Cardiac atrium fibroblast (primary cell): Measurements from ENCODE around the gene DLG4. TPM values are rescaled to one million over a fixed set of nuclear protein-coding genes. Genes with fewer than 3 reads are reported as not detected.

Source experiments
- total RNA-seq: library from RNA; depleted of rRNA; stranded (reverse); fragments of >200 nt; gene quantifications from 2 replicates; pipeline ENCODE4 v1.2.3, GENCODE V29; 2015

DLG4 gene
- total RNA-seq = 17.3 and 17.7 TPM in 2 replicates

DNA sequence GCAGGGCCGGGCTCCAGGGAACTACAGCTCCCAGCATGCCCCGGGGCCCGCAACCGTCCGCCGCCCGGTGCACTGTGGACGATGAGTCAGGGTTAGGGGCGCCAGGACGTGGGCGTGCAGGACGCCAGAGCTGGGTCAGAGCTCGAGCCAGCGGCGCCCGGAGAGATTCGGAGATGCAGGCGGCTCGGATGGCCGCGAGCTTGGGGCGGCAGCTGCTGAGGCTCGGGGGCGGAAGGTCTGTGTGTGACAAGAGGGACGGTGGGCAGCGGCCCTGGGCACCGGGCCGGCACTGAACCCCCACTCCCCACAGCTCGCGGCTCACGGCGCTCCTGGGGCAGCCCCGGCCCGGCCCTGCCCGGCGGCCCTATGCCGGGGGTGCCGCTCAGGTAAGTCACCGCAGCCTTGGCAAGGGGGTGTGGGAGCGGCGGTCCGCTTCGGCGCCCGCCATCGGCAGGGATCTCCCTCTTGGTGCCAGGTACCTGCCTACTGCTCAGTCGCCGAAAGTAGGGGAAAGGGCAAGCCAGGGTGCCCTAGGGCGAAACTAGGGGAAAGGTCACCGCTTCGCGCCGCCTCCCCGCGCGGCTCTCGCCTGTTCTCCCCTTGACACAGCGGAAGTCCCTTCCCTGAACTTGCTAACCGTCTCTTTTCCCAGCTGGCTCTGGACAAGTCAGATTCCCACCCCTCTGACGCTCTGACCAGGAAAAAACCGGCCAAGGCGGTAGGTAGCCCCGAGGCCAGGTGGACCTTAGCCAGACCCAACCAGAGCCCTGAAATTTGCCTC is at the start of gene DLG4, which contains the start of gene ACADVL:
Gene DLG4 (minus strand): TSS at position 25 of the 781 bp plus-strand sequence.
Gene ACADVL (plus strand): TSS at position 127 of the 781 bp plus-strand sequence. CDS start 47 bp downstream, at position 174.

GRCh38 chr17:7262192-7262934 is 42.7 kb upstream of the DLG4 start, which contains the start of gene CLDN7:
TSS of gene CLDN7 (minus strand) at chr17:7262478. CDS start at chr17:7262043, 435 bp downstream.

GRCh38 chr17:7252176-7253043 is 32.8 kb upstream of the DLG4 start, which contains the start of gene ELP5:
TSS of gene ELP5 (plus strand) at chr17:7252215. CDS start at chr17:7252551, 336 bp downstream.

GRCh38 chr17:7251661-7252175 is 32.1 kb upstream of the DLG4 start, which contains the start of gene CTDNEP1:
TSS of gene CTDNEP1 (minus strand) at chr17:7251734. CDS start at chr17:7251296, 438 bp downstream.

DNA sequence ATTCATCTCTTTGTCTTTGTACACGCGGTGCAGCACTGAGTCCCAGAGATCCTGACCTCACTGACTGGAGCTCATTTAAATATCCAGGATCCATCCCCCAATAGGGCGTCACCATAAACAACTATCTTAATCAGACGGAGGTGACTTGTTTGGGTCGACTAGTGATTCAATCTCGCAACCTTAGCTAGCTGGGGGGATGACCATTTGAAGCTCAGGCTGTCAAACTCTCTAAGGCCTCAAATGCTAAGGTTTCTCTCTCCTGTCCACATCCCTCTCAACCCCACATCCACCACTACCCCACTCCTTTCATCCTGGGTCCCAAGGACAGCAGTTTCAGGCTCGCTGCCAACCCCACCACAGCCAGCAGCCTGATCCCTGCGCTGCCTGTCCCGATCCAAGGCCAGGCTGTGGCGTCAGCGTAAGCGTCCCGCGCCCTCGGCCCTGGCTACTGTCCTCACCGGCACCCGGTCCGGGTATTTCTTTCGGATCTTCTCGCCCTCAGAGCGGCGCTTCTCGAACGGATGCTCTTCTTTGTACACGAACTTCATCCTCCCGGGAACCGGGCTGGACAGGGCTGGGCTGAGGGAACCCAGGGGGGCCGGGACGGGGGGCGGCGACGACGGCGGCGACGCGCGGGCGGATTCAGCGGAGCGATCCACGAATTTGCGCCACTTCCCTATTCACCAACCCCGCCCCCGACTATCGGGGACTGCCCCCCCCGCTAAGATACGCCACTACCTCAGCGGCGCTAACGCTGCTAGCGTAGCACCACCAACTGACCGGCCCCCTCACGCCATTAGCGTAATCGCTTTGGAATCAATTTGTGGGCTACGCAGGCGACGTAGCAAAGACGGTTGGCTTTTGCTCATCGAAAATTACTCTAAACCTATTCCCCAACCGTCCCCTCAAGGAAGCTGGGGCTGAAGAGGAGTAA is 22.4 kb upstream of the DLG4 start, which contains the start of gene GABARAP:
Gene GABARAP (minus strand): TSS at position 667 of the 934 bp plus-strand sequence. CDS start 119 bp downstream, at position 548.

DNA sequence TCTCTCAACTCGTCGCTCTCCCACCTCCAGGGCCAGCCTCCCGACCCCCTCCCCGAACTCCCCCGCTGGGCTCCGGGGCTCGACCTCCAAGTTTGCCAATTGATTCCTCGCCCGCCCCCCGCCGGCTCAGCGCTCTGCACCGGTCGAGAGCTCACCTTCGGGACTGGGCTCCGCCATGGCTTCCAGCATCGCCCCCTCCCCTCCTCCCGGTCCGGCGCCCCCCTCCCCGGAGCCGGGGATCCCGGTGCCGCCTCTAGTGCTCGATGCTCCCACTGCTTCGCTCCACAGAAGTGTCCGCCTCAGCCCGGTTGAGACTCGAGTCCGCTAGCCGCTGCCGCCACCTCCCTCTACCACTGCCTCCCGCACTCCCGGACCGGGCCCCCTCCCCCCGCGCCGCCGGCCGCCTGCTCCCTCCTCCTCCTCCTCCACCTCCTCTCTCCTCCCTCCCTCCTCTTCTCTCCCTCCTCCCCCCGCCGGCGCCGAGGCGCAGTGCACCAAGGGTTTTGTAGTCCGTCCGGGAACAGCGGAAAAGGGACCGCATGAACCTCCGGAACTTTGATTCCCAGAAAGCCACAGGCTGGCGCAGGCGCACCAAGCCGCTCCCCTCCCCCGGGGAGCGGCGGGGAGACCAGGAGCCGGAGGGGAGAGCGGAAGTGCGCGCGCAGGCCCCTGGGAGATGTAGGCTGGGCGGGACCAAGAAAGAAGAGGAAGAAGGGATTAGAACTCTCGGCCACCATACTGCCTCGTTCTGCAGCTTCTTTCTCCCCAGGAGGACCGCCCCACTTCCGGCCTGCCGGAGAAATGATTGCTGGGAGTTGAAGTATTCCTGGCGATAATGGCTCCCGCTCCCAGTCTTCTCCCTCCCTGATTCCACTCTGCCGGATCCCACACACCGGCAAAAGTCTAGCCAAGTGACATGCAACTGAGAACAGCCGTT is 19.7 kb upstream of the DLG4 start, which contains the start of gene PHF23:
Gene PHF23 (minus strand): TSS at position 367 of the 937 bp plus-strand sequence. CDS start 178 bp downstream, at position 189.

DNA sequence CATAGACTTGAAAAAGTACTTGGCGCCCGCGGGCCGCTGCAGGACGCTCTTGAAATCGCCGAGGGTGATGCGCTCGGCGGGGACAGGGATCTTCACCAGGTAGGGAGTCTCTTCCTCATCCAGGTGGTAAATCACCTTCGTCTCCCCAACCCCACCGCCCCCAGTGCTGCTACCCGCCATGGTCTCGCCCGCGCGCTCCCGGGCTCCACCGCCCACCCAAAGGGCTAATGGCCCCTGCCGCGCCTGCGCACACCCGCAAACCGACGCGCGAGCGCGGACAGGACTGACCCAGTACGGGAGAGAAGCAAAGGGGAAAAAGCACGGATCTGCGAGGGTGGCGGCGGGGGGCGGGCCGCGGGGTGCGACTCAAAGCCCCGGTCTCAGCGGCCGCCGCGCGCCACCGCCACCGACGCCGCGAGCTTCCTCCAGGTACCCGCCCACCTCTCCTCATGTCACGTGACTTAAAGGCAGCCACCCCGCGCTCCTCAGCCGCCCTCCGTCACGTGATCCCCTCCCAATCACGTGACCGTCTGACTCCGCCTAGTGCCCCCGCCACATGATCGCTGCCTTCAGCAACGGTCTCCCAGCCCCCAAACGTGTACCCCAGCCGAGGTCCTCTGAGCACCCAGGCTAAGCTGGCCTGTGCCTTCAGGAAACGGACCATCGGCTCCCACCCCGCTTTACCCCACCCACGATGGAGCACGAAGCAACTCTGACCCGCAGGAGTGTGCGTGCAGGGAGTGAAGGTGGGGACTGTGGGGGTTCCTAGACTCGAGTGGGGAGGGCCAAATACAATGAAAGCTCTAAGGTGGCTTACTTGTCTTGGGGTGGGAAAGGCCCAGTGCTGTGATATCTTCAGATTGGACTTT is 14.7 kb upstream of the DLG4 start, which contains the start of gene DVL2:
Gene DVL2 (minus strand): TSS at position 435 of the 869 bp plus-strand sequence. CDS start 255 bp downstream, at position 180.

GRCh38 chr17:7179317-7180254 is 40.0 kb downstream of the DLG4 start, which contains the start of gene ASGR1:
TSS of gene ASGR1 (minus strand) at chr17:7179370. CDS start at chr17:7178563, 807 bp downstream.

Other genes starting within 250 kb of the DLG4 start
- not detected in 2 replicates for gene ALOX12, start 223.8 kb downstream of the DLG4 start, total RNA-seq
- 237 and 238 TPM in 2 replicates for gene RNASEK, start 207.2 kb downstream of the DLG4 start, total RNA-seq
- gene BCL6B, start 196.8 kb downstream of the DLG4 start, total RNA-seq = 0.90 and 4.7 TPM in 2 replicates
- 0.90 and 1.1 TPM in 2 replicates for gene SLC16A13, start 183.8 kb downstream of the DLG4 start, total RNA-seq
- gene SLC16A11, start 175.7 kb downstream of the DLG4 start, total RNA-seq = not detected in 2 replicates
- gene CLEC10A, start 139.6 kb downstream of the DLG4 start, total RNA-seq = not detected in 2 replicates
- not detected in 2 replicates for gene ASGR2, start 105.0 kb downstream of the DLG4 start, total RNA-seq
- 0.18 and 1.1 TPM in 2 replicates for gene ASGR1, start 40.5 kb downstream of the DLG4 start, total RNA-seq
- 559 and 643 TPM in 2 replicates for gene ACADVL, start 102 bp upstream of the DLG4 start, total RNA-seq
- 33.4 and 33.9 TPM in 2 replicates for gene DVL2, start 14.7 kb upstream of the DLG4 start, total RNA-seq
- gene PHF23, start 19.6 kb upstream of the DLG4 start, total RNA-seq = 41.3 and 81.2 TPM in 2 replicates
- 160 and 299 TPM in 2 replicates for gene GABARAP, start 22.6 kb upstream of the DLG4 start, total RNA-seq
- 65.3 and 66.3 TPM in 2 replicates for gene CTDNEP1, start 31.9 kb upstream of the DLG4 start, total RNA-seq
- 22.5 and 28.7 TPM in 2 replicates for gene ELP5, start 32.4 kb upstream of the DLG4 start, total RNA-seq
- gene CLDN7, start 42.6 kb upstream of the DLG4 start, total RNA-seq = 0.16 and 2.0 TPM in 2 replicates
- gene SLC2A4, start 61.9 kb upstream of the DLG4 start, total RNA-seq = 0.18 TPM in 1 of 2 replicates, not detected in the other
- not detected in 2 replicates for gene YBX2, start 74.8 kb upstream of the DLG4 start, total RNA-seq
- gene EIF5A, start 87.8 kb upstream of the DLG4 start, total RNA-seq = 521 and 571 TPM in 2 replicates
- 35.7 and 67.1 TPM in 2 replicates for gene GPS2, start 95.5 kb upstream of the DLG4 start, total RNA-seq
- gene NEURL4, start 109.5 kb upstream of the DLG4 start, total RNA-seq = 10.8 and 15.7 TPM in 2 replicates
- not detected in 2 replicates for gene ACAP1, start 116.7 kb upstream of the DLG4 start, total RNA-seq
- 14.9 and 20.6 TPM in 2 replicates for gene KCTD11, start 132.3 kb upstream of the DLG4 start, total RNA-seq
- gene TMEM95, start 135.3 kb upstream of the DLG4 start, total RNA-seq = not detected in 2 replicates
- under 0.01 and 0.18 TPM in 2 replicates for gene TNK1, start 161.3 kb upstream of the DLG4 start, total RNA-seq
- gene PLSCR3, start 174.7 kb upstream of the DLG4 start, total RNA-seq = 62.9 and 82.3 TPM in 2 replicates
- gene TMEM256, start 184.3 kb upstream of the DLG4 start, total RNA-seq = 147 and 158 TPM in 2 replicates
- gene NLGN2, start 188.0 kb upstream of the DLG4 start, total RNA-seq = 7.8 and 12.5 TPM in 2 replicates
- gene SPEM1, start 200.5 kb upstream of the DLG4 start, total RNA-seq = not detected in 2 replicates
- gene SPEM2, start 205.8 kb upstream of the DLG4 start, total RNA-seq = not detected in 2 replicates
- not detected in 2 replicates for gene SPEM3, start 209.0 kb upstream of the DLG4 start, total RNA-seq
- gene TMEM102, start 215.6 kb upstream of the DLG4 start, total RNA-seq = 2.9 and 3.8 TPM in 2 replicates
- 1.8 and 3.4 TPM in 2 replicates for gene FGF11, start 219.7 kb upstream of the DLG4 start, total RNA-seq
- gene CHRNB1, start 225.2 kb upstream of the DLG4 start, total RNA-seq = 6.9 and 8.3 TPM in 2 replicates